Prostate gland (tissue), 2 donors: Measurements from ENCODE around the gene LONP1. TPM values are rescaled to one million over a fixed set of nuclear protein-coding genes. Genes with fewer than 3 reads are reported as not detected.

Source experiments
- DNase-seq: peaks from one replicate; pipeline ENCODE4 v3.0.0-alpha.2; 2019; ENCODE audit warnings: low spot score
- H3K27ac ChIP-seq, 2 donors: fragments of 200-600 bp; sonication (generic); 2 replicates each; pipeline ENCODE4 v1.5.1; 2017 to 2019
- H3K27me3 ChIP-seq: fragments of 200-600 bp; sonication (generic); replicated peaks from 2 replicates; pipeline ENCODE4 v1.5.1; 2019; ENCODE audit not compliant: insufficient read depth
- H3K36me3 ChIP-seq, 2 donors: fragments of 200-600 bp; sonication (generic); 1 replicate in 1 of 2; 2 replicates in 1 of 2; pipeline versions ENCODE4 v1.5.1 to v1.8.1; 2017 to 2019
- H3K4me1 ChIP-seq: fragments of 200-600 bp; sonication (generic); replicated peaks from 2 replicates; pipeline ENCODE4 v1.5.1; 2019
- H3K4me3 ChIP-seq, 2 donors: fragments of 200-600 bp; sonication (generic); 2 replicates each; pipeline ENCODE4 v1.5.1; 2017 to 2019
- H3K9me3 ChIP-seq: fragments of 200-600 bp; sonication (generic); 2 replicates; pipeline ENCODE4 v1.5.1; 2017
- POLR2A ChIP-seq: fragments of 450-650 bp; IDR thresholded peaks from one replicate; pipeline ENCODE4 v1.6.1; 2016; ENCODE audit warnings: antibody characterized with exemption, mild to moderate bottlenecking
- POLR2AphosphoS5 ChIP-seq: sonication (generic); formaldehyde crosslinking; IDR thresholded peaks from one replicate; pipeline ENCODE4 v1.6.1; 2017; ENCODE audit warnings: antibody characterized with exemption
- WGBS: methylation state at CpG from one replicate; pipeline ENCODE4 v1.1.5; 2018; 5-methylcytosine and 5-hydroxymethylcytosine counted together
- intact Hi-C: fragments of 100-400 bp; cut with DNase I; formaldehyde crosslinking; loops from one replicate; pipeline ENCODE4 v1.14.2; 2022
- total RNA-seq, 2 donors: library from RNA; depleted of rRNA; stranded (reverse); fragments of >200 nt; gene quantifications; one replicate each; pipeline ENCODE4 v1.1.0, GENCODE V29; 2016
- TF ChIP-seq, protein P1 (sequence below), 4 experiments: fragments of 200-600 bp in 2 of 4; fragments of 450-650 bp in 2 of 4; sonication (generic) in 2 of 4; IDR thresholded peaks; 1 replicate in 3 of 4; 2 replicates in 1 of 4; pipeline ENCODE4 v1.5.1; 2016 to 2019; ENCODE audit warnings: antibody characterized with exemption in 4 of 4, mild to moderate bottlenecking in 2 of 4, moderate library complexity in 2 of 4

The LONP1 gene
- total RNA-seq, 2 donors from 2014 or later = 62.7 to 120 TPM

DNA sequence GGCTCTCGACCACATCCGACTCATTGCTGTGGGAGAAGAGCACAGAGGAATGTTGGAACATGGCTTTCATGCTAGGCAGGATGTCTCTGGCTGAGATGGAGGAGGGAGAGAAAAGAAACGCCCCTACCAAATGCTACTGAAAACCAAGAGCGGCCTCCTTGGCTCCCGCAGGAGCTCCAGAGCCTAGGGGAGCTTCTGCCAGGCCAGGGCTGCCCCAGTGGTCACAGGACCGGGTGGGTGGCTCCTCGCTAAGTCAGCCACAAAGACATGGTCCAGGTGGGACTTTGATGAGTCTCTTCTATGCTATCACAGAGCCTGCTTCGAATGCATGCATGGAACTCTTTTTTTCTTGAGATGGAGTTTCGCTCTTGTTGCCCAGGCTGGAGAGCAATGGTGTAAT, 6.7 kb downstream of the LONP1 start:
- TF ChIP-seq POLR2AphosphoS5 = no peak
- no peak for TF ChIP-seq POLR2A
- TF ChIP-seq, protein P1, sequence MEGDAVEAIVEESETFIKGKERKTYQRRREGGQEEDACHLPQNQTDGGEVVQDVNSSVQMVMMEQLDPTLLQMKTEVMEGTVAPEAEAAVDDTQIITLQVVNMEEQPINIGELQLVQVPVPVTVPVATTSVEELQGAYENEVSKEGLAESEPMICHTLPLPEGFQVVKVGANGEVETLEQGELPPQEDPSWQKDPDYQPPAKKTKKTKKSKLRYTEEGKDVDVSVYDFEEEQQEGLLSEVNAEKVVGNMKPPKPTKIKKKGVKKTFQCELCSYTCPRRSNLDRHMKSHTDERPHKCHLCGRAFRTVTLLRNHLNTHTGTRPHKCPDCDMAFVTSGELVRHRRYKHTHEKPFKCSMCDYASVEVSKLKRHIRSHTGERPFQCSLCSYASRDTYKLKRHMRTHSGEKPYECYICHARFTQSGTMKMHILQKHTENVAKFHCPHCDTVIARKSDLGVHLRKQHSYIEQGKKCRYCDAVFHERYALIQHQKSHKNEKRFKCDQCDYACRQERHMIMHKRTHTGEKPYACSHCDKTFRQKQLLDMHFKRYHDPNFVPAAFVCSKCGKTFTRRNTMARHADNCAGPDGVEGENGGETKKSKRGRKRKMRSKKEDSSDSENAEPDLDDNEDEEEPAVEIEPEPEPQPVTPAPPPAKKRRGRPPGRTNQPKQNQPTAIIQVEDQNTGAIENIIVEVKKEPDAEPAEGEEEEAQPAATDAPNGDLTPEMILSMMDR (IDR thresholded peaks at IDR 0.05) = no peak
- peaks cover 10 to 14% of the 10 kb centered on the region in 2 donors for H3K36me3 ChIP-seq
- intact Hi-C loops = no loop called here
- H3K9me3 ChIP-seq = no peaks in the 10 kb centered on the region
- H3K4me1 ChIP-seq = no peaks in the 10 kb centered on the region
- 95% methylated on average over 9 of the region's 9 CpGs for WGBS
- no peak overlapping the region for H3K27ac ChIP-seq
- no peaks in the 10 kb centered on the region for H3K27me3 ChIP-seq
- H3K4me3 ChIP-seq = no peak overlapping the region
- no peak for DNase-seq

DNA sequence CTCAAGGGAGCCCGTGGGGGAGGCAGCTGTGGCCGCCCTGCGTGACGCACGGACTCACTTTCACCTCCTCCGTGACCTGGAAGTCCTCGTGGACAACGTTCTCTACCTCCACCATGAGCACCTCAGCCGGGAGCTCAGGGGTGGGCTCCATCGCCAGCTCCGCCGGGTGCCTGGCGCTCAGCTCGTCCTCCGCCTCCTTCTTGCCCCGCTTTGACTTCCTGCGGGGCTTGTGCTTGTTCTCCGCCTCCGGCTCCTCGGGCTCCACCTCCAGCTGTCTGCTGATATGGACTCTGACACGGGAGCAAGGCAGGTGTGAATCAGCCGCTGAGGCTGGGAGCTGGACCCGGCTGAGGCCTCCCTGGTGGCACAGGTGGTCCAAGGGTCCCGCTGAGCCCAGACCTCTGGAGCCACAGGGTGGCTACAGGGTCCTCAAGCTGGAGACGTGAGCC, 8.2 kb downstream of the LONP1 start:
- no peaks in the 10 kb centered on the region for H3K4me1 ChIP-seq
- no peak overlapping the region for H3K4me3 ChIP-seq
- TF ChIP-seq POLR2AphosphoS5 (no peak), POLR2A (no peak)
- TF ChIP-seq, protein P1 (IDR thresholded peaks at IDR 0.05) = no peak

DNA sequence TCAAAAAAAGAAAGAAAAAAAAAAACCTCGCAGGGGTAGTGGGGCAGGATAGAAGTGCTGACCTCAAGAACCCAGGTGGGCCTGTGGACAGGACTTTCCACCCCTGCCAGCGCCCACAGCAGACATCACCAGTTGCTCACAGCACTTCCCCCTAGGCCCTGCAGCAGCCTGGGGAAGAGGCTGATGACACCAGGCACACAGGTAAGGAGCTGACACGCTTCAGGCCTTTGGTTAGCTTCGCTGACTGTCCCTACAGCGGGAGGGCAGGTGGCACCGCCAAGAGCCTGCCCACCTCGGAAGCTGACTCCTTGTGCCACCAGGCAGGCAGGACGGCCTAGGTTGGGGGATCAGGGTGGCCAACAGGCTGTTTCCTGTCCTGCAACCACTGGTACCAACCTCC, 8.9 kb downstream of the LONP1 start:
- Histone ChIP-seq H3K36me3 (peaks cover 14 to 17% of the 10 kb centered on the region in 2 donors), H3K27ac (no peak overlapping the region), H3K4me1 (no peaks in the 10 kb centered on the region), H3K4me3 (no peak overlapping the region), H3K27me3 (no peaks in the 10 kb centered on the region), H3K9me3 (no peaks in the 10 kb centered on the region)
- TF ChIP-seq, protein P1 (IDR thresholded peaks at IDR 0.05) = no peak
- no peak for TF ChIP-seq POLR2AphosphoS5
- TF ChIP-seq POLR2A = no peak
- 93% methylated on average over 6 of the region's 8 CpGs for WGBS
- DNase-seq = no peak
- intact Hi-C loops = no loop called here

More for the DNA sequence above, 8.2 kb downstream of the LONP1 start:
- Histone ChIP-seq H3K27ac (no peak overlapping the region), H3K27me3 (no peaks in the 10 kb centered on the region), H3K9me3 (no peaks in the 10 kb centered on the region), H3K36me3 (peaks cover 10 to 14% of the 10 kb centered on the region in 2 donors)
- DNase-seq = no peak
- 85% methylated on average over 25 of the region's 25 CpGs for WGBS
- intact Hi-C loops = no loop called here

DNA sequence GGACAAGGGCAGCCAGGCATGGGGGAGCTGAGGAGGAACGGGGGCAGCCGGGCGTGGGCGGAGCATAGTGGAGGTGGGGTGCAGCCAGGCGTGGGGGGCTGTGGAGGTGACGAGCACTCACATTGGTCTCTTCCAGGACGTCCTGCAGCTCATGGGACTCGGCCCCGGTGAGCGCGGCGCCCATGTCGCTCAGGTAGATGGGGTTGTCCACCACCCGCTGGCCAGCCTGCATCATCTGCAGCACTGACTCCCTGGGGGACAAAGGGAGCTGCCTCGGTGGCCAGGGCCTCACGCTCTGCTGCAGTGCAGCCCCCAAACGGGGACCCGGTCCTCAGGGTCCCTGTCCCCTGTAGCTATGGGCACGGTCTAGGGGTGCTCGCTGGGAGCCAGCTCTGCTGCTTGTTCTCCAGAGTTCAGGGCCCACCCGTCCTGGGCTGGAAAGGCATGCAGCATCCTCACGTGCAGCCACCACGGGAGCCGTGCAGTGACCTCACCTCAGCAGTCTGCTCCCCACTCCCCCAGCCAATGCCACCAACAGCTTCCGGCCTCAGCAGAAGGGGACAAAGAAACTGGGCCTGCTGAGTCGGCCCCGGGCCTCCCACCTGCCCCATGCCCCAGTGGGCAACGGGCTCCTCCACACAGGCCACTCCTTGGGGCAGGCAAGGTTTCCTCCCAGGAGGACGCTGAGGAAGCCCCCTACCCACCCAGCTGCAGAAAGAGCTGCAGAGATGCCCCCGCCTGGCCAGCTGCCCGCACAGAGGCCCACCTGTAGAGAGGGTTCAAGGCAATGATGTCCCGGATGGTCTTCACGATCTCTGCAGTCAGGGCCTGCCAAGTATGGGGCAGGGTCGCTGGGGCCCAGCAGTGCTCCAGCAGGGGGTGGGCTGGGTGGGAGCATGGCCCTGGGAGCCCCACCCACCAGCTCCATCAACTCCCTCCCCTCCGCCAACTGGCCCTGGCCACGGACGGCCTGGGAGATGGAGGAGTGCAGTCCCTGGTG, 12.1 kb downstream of the LONP1 start:
- Histone ChIP-seq H3K27ac (no peak overlapping the region), H3K9me3 (no peaks in the 10 kb centered on the region), H3K4me3 (no peak overlapping the region), H3K36me3 (peaks cover 16 to 18% of the 10 kb centered on the region in 2 donors), H3K4me1 (no peaks in the 10 kb centered on the region), H3K27me3 (no peaks in the 10 kb centered on the region)
- intact Hi-C loops = no loop called here
- TF ChIP-seq, protein P1 (IDR thresholded peaks at IDR 0.05) = no peak
- TF ChIP-seq POLR2AphosphoS5 (no peak), POLR2A (no peak)
- no peak for DNase-seq
- WGBS = 91% methylated on average over 36 of the region's 37 CpGs
